Stimulated activated naive CD4-positive, alpha-beta T cell treated with Interleukin-2 at 50 U/mL for 16 hours (primary cell): ENCODE measurements around the gene PLPPR1.

Experiments
- DNase-seq: peaks from one replicate; lab custom pipeline; 2025; lab: John Stamatoyannopoulos, UW

PLPPR1 gene

GRCh38 chr9:101350285-101350684, 321.8 kb downstream of the PLPPR1 start:
- DNase-seq: no peak

GRCh38 chr9:101352892-101353463, 324.5 kb downstream of the PLPPR1 start:
- DNase-seq: no peak

GRCh38 chr9:101353683-101354082, 325.2 kb downstream of the PLPPR1 start:
- DNase-seq: no peak

- no peak for DNase-seq
These were observed 325.7 kb downstream of the PLPPR1 start for GRCh38 chr9:101354143-101354764.

- no peak for DNase-seq
These were observed 326.5 kb downstream of the PLPPR1 start for GRCh38 chr9:101354765-101355708.

- DNase-seq: no peak
These were observed 328.1 kb downstream of the PLPPR1 start for GRCh38 chr9:101356619-101357018.

- no peak for DNase-seq
These were observed 331.2 kb downstream of the PLPPR1 start for GRCh38 chr9:101359679-101360078.

GRCh38 chr9:101360647-101361046, 332.1 kb downstream of the PLPPR1 start:
- DNase-seq: no peak

GRCh38 chr9:101362450-101362849, 333.9 kb downstream of the PLPPR1 start:
- no peak for DNase-seq

- no peak for DNase-seq
These were observed 336.7 kb downstream of the PLPPR1 start for GRCh38 chr9:101365181-101365580.

GRCh38 chr9:101366038-101366756, 337.7 kb downstream of the PLPPR1 start:
- DNase-seq: no peak

- DNase-seq: no peak
These were observed 338.8 kb downstream of the PLPPR1 start for GRCh38 chr9:101367323-101367722.

- no peak for DNase-seq
These were observed 340.8 kb downstream of the PLPPR1 start for GRCh38 chr9:101369286-101369685.

- no peak for DNase-seq
These were observed 341.5 kb downstream of the PLPPR1 start for GRCh38 chr9:101369884-101370531.

GRCh38 chr9:101371813-101372212, 343.3 kb downstream of the PLPPR1 start:
- DNase-seq: no peak

GRCh38 chr9:101372327-101373118, 344.0 kb downstream of the PLPPR1 start:
- DNase-seq: no peak
